CD14-positive monocyte (primary cell): ENCODE results near the gene OPTC. TPM values are rescaled to one million over a fixed set of nuclear protein-coding genes. Genes with fewer than 3 reads are reported as not detected.

Experiments used
- DNase-seq, 3 donors: peaks; one replicate each; pipeline ENCODE4 v3.0.0-alpha.2; 2011 to 2022
- H2AFZ ChIP-seq: 2 replicates; pipeline ENCODE4 v1.6.0; 2012; ENCODE audit warnings: mild to moderate bottlenecking, low read depth, low read length, inconsistent platforms; ENCODE audit not compliant: insufficient read depth, poor library complexity, severe bottlenecking
- H3K27ac ChIP-seq, 2 donors: 1 replicate in 1 of 2; 2 replicates in 1 of 2; pipeline ENCODE4 v1.5.1; 2012 to 2013; ENCODE audit warnings: low read length in 2 of 2, control low read depth in 1 of 2, inconsistent platforms in 1 of 2, low read depth in 1 of 2, mild to moderate bottlenecking in 1 of 2
- H3K27me3 ChIP-seq, 2 donors: one replicate each; pipeline versions ENCODE4 v1.6.0 to v1.6.1; 2011 to 2013; ENCODE audit warnings: low read length in 2 of 2; ENCODE audit not compliant: control insufficient read depth in 2 of 2, insufficient read depth in 2 of 2
- H3K36me3 ChIP-seq, 2 donors: replicated peaks in 1 of 2; 1 replicate in 1 of 2; 2 replicates in 1 of 2; pipeline versions ENCODE4 v1.5.1 to v1.6.1; 2012 to 2013; ENCODE audit warnings: low read length in 2 of 2, control low read depth in 1 of 2, inconsistent platforms in 1 of 2, mild to moderate bottlenecking in 1 of 2; ENCODE audit not compliant: insufficient read depth in 2 of 2, control insufficient read depth in 1 of 2
- H3K4me1 ChIP-seq, 2 donors: 1 replicate in 1 of 2; 2 replicates in 1 of 2; pipeline versions ENCODE4 v1.5.1 to v1.6.1; 2012 to 2013; ENCODE audit warnings: low read length in 2 of 2, control low read depth in 1 of 2, inconsistent platforms in 1 of 2, mild to moderate bottlenecking in 1 of 2, moderate library complexity in 1 of 2; ENCODE audit not compliant: insufficient read depth in 2 of 2, control insufficient read depth in 1 of 2
- H3K4me2 ChIP-seq: replicated peaks from 2 replicates; pipeline ENCODE3; 2012; ENCODE audit warnings: low read length, moderate library complexity, mild to moderate bottlenecking; ENCODE audit not compliant: poor library complexity, severe bottlenecking; ENCODE audit errors: extremely low read depth
- H3K4me3 ChIP-seq, 3 experiments: fragments of 200-600 bp in 1 of 3; sonication (generic) in 1 of 3; replicated peaks in 1 of 3; 1 replicate in 2 of 3; 2 replicates in 1 of 3; pipeline ENCODE4 v1.5.1; 2011 to 2013; ENCODE audit warnings: low read length in 3 of 3, mild to moderate bottlenecking in 3 of 3, control low read depth in 2 of 3, low read depth in 2 of 3, inconsistent platforms in 1 of 3, moderate library complexity in 1 of 3
- H3K79me2 ChIP-seq: 2 replicates; pipeline ENCODE4 v1.6.0; 2012; ENCODE audit warnings: mild to moderate bottlenecking, control low read depth, inconsistent platforms, low read length, moderate library complexity; ENCODE audit not compliant: insufficient read depth
- H3K9ac ChIP-seq: 2 replicates; pipeline ENCODE4 v1.6.0; 2017; ENCODE audit warnings: low read length, mild to moderate bottlenecking; ENCODE audit not compliant: insufficient read depth, poor library complexity, severe bottlenecking
- H3K9me3 ChIP-seq, 2 donors: replicated peaks in 1 of 2; 1 replicate in 1 of 2; 2 replicates in 1 of 2; pipeline versions ENCODE4 v1.5.1 to v1.6.1; 2012 to 2013; ENCODE audit warnings: low read length in 2 of 2, control low read depth in 1 of 2; ENCODE audit not compliant: control insufficient read depth in 1 of 2, insufficient read depth in 1 of 2
- H4K20me1 ChIP-seq: 2 replicates; pipeline ENCODE4 v1.6.0; 2012; ENCODE audit warnings: mild to moderate bottlenecking, low read length, control low read depth, moderate library complexity; ENCODE audit not compliant: insufficient read depth
- H3K27ac Mint-ChIP-seq, 7 donors: one replicate each; pipeline ENCODE4 v1.8.0; 2020; ENCODE audit warnings: mild to moderate bottlenecking in 7 of 7, mixed read lengths in 7 of 7, moderate library complexity in 6 of 7, inconsistent platforms in 2 of 7
- H3K27me3 Mint-ChIP-seq, 3 donors: one replicate each; pipeline ENCODE4 v1.8.0; 2021 to 2022; ENCODE audit warnings: low read depth in 3 of 3, mild to moderate bottlenecking in 3 of 3, mixed read lengths in 3 of 3, moderate library complexity in 3 of 3, inconsistent platforms in 1 of 3
- H3K36me3 Mint-ChIP-seq, 2 donors: one replicate each; pipeline ENCODE4 v1.8.0; 2020; ENCODE audit warnings: mixed read lengths in 2 of 2, inconsistent platforms in 1 of 2, mild to moderate bottlenecking in 1 of 2
- H3K4me1 Mint-ChIP-seq: one replicate; pipeline ENCODE4 v1.8.0; 2020; ENCODE audit warnings: mild to moderate bottlenecking, mixed read lengths
- H3K4me3 Mint-ChIP-seq, 2 donors: one replicate each; pipeline ENCODE4 v1.8.0; 2020; ENCODE audit warnings: mild to moderate bottlenecking in 2 of 2, mixed read lengths in 2 of 2, moderate library complexity in 1 of 2
- H3K9me3 Mint-ChIP-seq, 7 donors: one replicate each; pipeline ENCODE4 v1.8.0; 2020 to 2022; ENCODE audit warnings: mixed read lengths in 7 of 7, mild to moderate bottlenecking in 6 of 7, moderate library complexity in 6 of 7, inconsistent platforms in 2 of 7
- CTCF ChIP-seq: fragments of 200-600 bp; IDR thresholded peaks from one replicate; pipeline ENCODE4 v1.8.0; 2022; ENCODE audit warnings: antibody characterized with exemption, mild to moderate bottlenecking
- whole genome bisulfite sequencing: methylation state at CpG from one replicate; pipeline ENCODE4 v1.1.5; 2013; ENCODE audit warnings: missing lambda C conversion rate; ENCODE audit not compliant: insufficient coverage; 5-methylcytosine and 5-hydroxymethylcytosine counted together
- intact Hi-C, 2 donors: fragments of 100-400 bp; cut with micrococcal nuclease; formaldehyde crosslinking; loops; one replicate each; pipeline versions ENCODE4 v1.15.0 to v1.15.1; 2023
- polyA plus RNA-seq, 3 donors: library from polyadenylated mRNA; depleted of rRNA in 1 of 3; unstranded in 2 of 3; stranded (reverse) in 1 of 3; fragments of 300-500 nt in 2 of 3; fragments of >200 nt in 1 of 3; fragmentation: Illumina TruSeq in 2 of 3; gene quantifications; 1 replicate in 2 of 3; 2 replicates in 1 of 3; pipeline ENCODE4 v1.2.3, GENCODE V29; 2012 to 2021

Gene OPTC
- polyA plus RNA-seq, 3 donors, result not detected

GRCh38 chr1:203463469-203464062 is 30.4 kb upstream of the OPTC start:
- TF ChIP-seq CTCF, result no peak
- Mint-ChIP-seq H3K9me3 (peaks cover 0 to 2% (median 0%) of the 10 kb centered on the region in 7 donors), H3K36me3 (no peaks in the 10 kb centered on the region), H3K27ac (peak overlapping the region in 1 of 7 donors; percentile 20), H3K27me3 (peaks cover 10 to 14% (median 12%) of the 10 kb centered on the region in 3 donors), H3K4me3 (peak overlapping the region in 1 of 2 donors; percentile 36), H3K4me1 (peaks cover 3% of the 10 kb centered on the region)
- intact Hi-C loops, result no loop called here
- Histone ChIP-seq H3K27ac (no peak overlapping the region), H3K27me3 (peaks cover 0 to 2% of the 10 kb centered on the region in 2 donors), H3K9ac (no peak overlapping the region), H3K4me1 (no peaks in the 10 kb centered on the region), H4K20me1 (no peaks in the 10 kb centered on the region), H3K36me3 (no peaks in the 10 kb centered on the region), H2AFZ (no peak overlapping the region), H3K79me2 (no peaks in the 10 kb centered on the region), H3K4me3 (no peak overlapping the region), H3K4me2 (no peak overlapping the region), H3K9me3 (no peaks in the 10 kb centered on the region)
- WGBS, result 100% methylated on average over 3 of the region's 7 CpGs
- no peak for DNase-seq

GRCh38 chr1:203464226-203464625 is 29.7 kb upstream of the OPTC start:
- no peak overlapping the region for H3K27ac ChIP-seq
- TF ChIP-seq CTCF, result no peak
- H3K9ac ChIP-seq, result no peak overlapping the region
- H3K27me3 ChIP-seq, result no peaks in the 10 kb centered on the region
- H3K79me2 ChIP-seq, result no peaks in the 10 kb centered on the region
- H3K27me3 Mint-ChIP-seq, result peaks cover 5 to 11% (median 9%) of the 10 kb centered on the region in 3 donors
- H3K4me3 Mint-ChIP-seq, result no peak overlapping the region
- intact Hi-C loops, result no loop called here
- peaks cover 3% of the 10 kb centered on the region for H3K4me1 Mint-ChIP-seq
- WGBS, result 46% methylated on average over 2 of the region's 5 CpGs
- no peak for DNase-seq
- no peaks in the 10 kb centered on the region for H3K36me3 Mint-ChIP-seq
- no peaks in the 10 kb centered on the region for H3K9me3 ChIP-seq
- H3K4me1 ChIP-seq, result no peaks in the 10 kb centered on the region
- H4K20me1 ChIP-seq, result no peaks in the 10 kb centered on the region
- no peak overlapping the region for H3K27ac Mint-ChIP-seq
- no peaks in the 10 kb centered on the region for H3K9me3 Mint-ChIP-seq
- no peak overlapping the region for H2AFZ ChIP-seq
- H3K4me3 ChIP-seq, result no peak overlapping the region
- H3K36me3 ChIP-seq, result no peaks in the 10 kb centered on the region
- H3K4me2 ChIP-seq, result no peak overlapping the region
